ENCODE results near the gene LAMA5. TPM values are rescaled to one million over a fixed set of nuclear protein-coding genes. Genes with fewer than 3 reads are reported as not detected.

The LAMA5 gene
- total RNA-seq, 1 donor from 2014 or later, result 12.1 TPM

DNA sequence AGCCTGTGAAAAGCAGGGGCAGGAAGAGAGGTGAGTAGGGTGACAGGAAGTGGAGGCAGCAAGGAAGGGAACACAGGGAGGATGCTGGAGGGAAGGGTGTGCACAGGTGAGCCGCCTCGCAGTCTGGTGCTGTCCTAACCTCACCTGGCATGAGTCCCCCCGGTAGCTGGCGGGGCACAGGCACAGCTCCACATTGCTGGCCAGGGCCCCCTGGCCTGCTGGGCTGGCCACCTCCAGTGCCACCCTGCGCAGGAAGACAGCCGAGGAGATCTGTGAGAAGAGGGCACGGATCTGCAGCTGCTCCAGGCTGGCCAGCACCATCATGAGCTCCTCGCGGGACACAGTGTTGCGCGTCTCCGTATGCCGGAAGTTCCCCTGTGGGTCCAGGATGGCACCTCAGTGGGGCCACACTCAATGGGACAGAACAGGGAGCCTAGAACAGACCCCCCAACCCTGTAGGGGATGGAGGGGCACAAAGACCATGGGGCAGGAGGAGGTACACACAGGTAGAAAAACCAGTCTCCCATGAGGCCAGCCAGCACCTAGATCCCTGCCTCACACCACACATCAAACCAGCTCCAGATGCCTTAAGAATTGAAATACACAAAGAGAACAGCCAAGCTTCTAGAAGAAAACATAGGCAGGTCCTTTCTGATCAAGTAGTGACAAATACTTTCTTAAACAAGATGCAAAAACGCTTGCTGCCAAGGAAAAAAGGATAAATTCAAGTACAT, 41.8 kb downstream of the LAMA5 start:
- H3K9me3 ChIP-seq (ENCODE audit: low read depth), result no peaks in the 10 kb centered on the region
- H3K4me2 ChIP-seq, result no peak overlapping the region
- Mint-ChIP-seq H3K36me3 (peaks cover 9% of the 10 kb centered on the region), H3K27me3 (ENCODE audit: insufficient read depth, low read depth) (no peaks in the 10 kb centered on the region), H3K4me3 (no peak overlapping the region), H3K4me1 (no peaks in the 10 kb centered on the region), H3K27ac (no peak overlapping the region), H3K9me3 (no peaks in the 10 kb centered on the region)
- no peaks in the 10 kb centered on the region for H3K4me1 ChIP-seq
- H3K27me3 ChIP-seq, result no peaks in the 10 kb centered on the region
- no peak for TF ChIP-seq CTCF (IDR thresholded peaks at IDR 0.05)
- TF ChIP-seq EZH2 (IDR thresholded peaks at IDR 0.05), result no peak
- TF ChIP-seq EZH2phosphoT487 (IDR thresholded peaks at IDR 0.05), result no peak
- peaks cover 4% of the 10 kb centered on the region for H3F3A ChIP-seq (ENCODE audit: low read depth)
- H3K9ac ChIP-seq, result no peak overlapping the region
- H4K20me1 ChIP-seq (ENCODE audit: low read depth), result no peaks in the 10 kb centered on the region
- DNase-seq (ENCODE audit: low spot score), result no peak
- no peak overlapping the region for H2AFZ ChIP-seq (replicated peaks)
- no peaks in the 10 kb centered on the region for H3K79me2 ChIP-seq (ENCODE audit: low read depth)
- H3K4me3 ChIP-seq, result no peak overlapping the region
- H3K36me3 ChIP-seq, result peaks cover 2% of the 10 kb centered on the region
- no peak overlapping the region for H3K27ac ChIP-seq

GRCh38 chr20:62323980-62324906, 42.9 kb downstream of the LAMA5 start:
- H3K27me3 ChIP-seq, result no peaks in the 10 kb centered on the region
- H3K27ac Mint-ChIP-seq, result no peak overlapping the region
- no peak overlapping the region for H3K4me3 ChIP-seq
- no peak for DNase-seq (ENCODE audit: low spot score)
- H3K27ac ChIP-seq, result no peak overlapping the region
- H3K4me1 ChIP-seq, result no peaks in the 10 kb centered on the region
- no peak overlapping the region for H3K9ac ChIP-seq
- H3K79me2 ChIP-seq (ENCODE audit: low read depth), result no peaks in the 10 kb centered on the region
- peaks cover 9% of the 10 kb centered on the region for H3K36me3 Mint-ChIP-seq
- no peaks in the 10 kb centered on the region for H3K9me3 ChIP-seq (ENCODE audit: low read depth)
- no peak overlapping the region for H2AFZ ChIP-seq (replicated peaks)
- no peaks in the 10 kb centered on the region for H4K20me1 ChIP-seq (ENCODE audit: low read depth)
- TF ChIP-seq EZH2phosphoT487 (IDR thresholded peaks at IDR 0.05) (no peak), EZH2 (IDR thresholded peaks at IDR 0.05) (no peak), CTCF (IDR thresholded peaks at IDR 0.05) (no peak)
- H3K36me3 ChIP-seq, result peaks cover 2% of the 10 kb centered on the region
- peaks cover 6% of the 10 kb centered on the region for H3F3A ChIP-seq (ENCODE audit: low read depth)
- H3K9me3 Mint-ChIP-seq, result no peaks in the 10 kb centered on the region
- H3K4me2 ChIP-seq, result no peak overlapping the region
- H3K4me1 Mint-ChIP-seq, result no peaks in the 10 kb centered on the region
- H3K27me3 Mint-ChIP-seq (ENCODE audit: insufficient read depth, low read depth), result peaks cover 3% of the 10 kb centered on the region
- no peak overlapping the region for H3K4me3 Mint-ChIP-seq

GRCh38 chr20:62323146-62323979, 43.7 kb downstream of the LAMA5 start:
- H4K20me1 ChIP-seq (ENCODE audit: low read depth), result no peaks in the 10 kb centered on the region
- H3K27ac ChIP-seq, result no peak overlapping the region
- no peak overlapping the region for H3K9ac ChIP-seq
- H3K27me3 ChIP-seq, result no peaks in the 10 kb centered on the region
- H3K27me3 Mint-ChIP-seq (ENCODE audit: insufficient read depth, low read depth), result peaks cover 3% of the 10 kb centered on the region
- no peaks in the 10 kb centered on the region for H3K79me2 ChIP-seq (ENCODE audit: low read depth)
- no peak overlapping the region for H3K4me3 Mint-ChIP-seq
- no peaks in the 10 kb centered on the region for H3K4me1 ChIP-seq
- peaks cover 11% of the 10 kb centered on the region for H3F3A ChIP-seq (ENCODE audit: low read depth)
- no peaks in the 10 kb centered on the region for H3K9me3 ChIP-seq (ENCODE audit: low read depth)
- TF ChIP-seq EZH2phosphoT487 (IDR thresholded peaks at IDR 0.05), result no peak
- TF ChIP-seq CTCF (IDR thresholded peaks at IDR 0.05), result no peak
- no peak for TF ChIP-seq EZH2 (IDR thresholded peaks at IDR 0.05)
- no peaks in the 10 kb centered on the region for H3K4me1 Mint-ChIP-seq
- no peak for DNase-seq (ENCODE audit: low spot score)
- H3K4me2 ChIP-seq, result no peak overlapping the region
- H3K4me3 ChIP-seq, result no peak overlapping the region
- H3K36me3 Mint-ChIP-seq, result peaks cover 9% of the 10 kb centered on the region
- no peak overlapping the region for H3K27ac Mint-ChIP-seq
- H3K36me3 ChIP-seq, result peaks cover 2% of the 10 kb centered on the region
- no peaks in the 10 kb centered on the region for H3K9me3 Mint-ChIP-seq
- H2AFZ ChIP-seq (replicated peaks), result no peak overlapping the region

Measured in neural progenitor cell (in vitro differentiated cells).